Liver (tissue), 3 donors: ENCODE data around the gene ZFP36L1.

Experiments
- HNF4G ChIP-seq: IDR thresholded peaks from 2 replicates; pipeline ENCODE4 v1.6.1; 2016; ENCODE audit warnings: antibody characterized with exemption
- JUND ChIP-seq, 2 donors: IDR thresholded peaks; 2 replicates each; pipeline ENCODE4 v1.6.1; 2016; ENCODE audit warnings: antibody characterized with exemption in 2 of 2
- RAD21 ChIP-seq, 2 donors: IDR thresholded peaks; 2 replicates each; pipeline ENCODE4 v1.6.1; 2016; ENCODE audit warnings: antibody characterized with exemption in 2 of 2, mild to moderate bottlenecking in 2 of 2
- TAF1 ChIP-seq: conservative IDR thresholded peaks from 2 replicates; pipeline ENCODE4 v1.6.1; 2016; ENCODE audit warnings: antibody characterized with exemption, mild to moderate bottlenecking
- TF ChIP-seq, protein P1 (sequence below): fragments of 150-350 bp; IDR thresholded peaks from 2 replicates; pipeline ENCODE4 v1.5.1; 2017; ENCODE audit warnings: improper control_type of control experiment, low read depth, low read length; ENCODE audit not compliant: missing input control
- TF ChIP-seq, protein P2 (sequence below): IDR thresholded peaks from 2 replicates; pipeline ENCODE4 v1.6.1; 2016; ENCODE audit warnings: antibody characterized with exemption
- TF ChIP-seq, protein P3 (sequence below): IDR thresholded peaks from 2 replicates; pipeline ENCODE4 v1.6.1; 2016; ENCODE audit warnings: antibody characterized with exemption, mild to moderate bottlenecking
- TF ChIP-seq, protein P4 (sequence below): IDR thresholded peaks from 2 replicates; pipeline ENCODE4 v1.6.1; 2016; ENCODE audit warnings: antibody characterized with exemption
- donor health status: healthy.
- donor health status: healthy.

DNA sequence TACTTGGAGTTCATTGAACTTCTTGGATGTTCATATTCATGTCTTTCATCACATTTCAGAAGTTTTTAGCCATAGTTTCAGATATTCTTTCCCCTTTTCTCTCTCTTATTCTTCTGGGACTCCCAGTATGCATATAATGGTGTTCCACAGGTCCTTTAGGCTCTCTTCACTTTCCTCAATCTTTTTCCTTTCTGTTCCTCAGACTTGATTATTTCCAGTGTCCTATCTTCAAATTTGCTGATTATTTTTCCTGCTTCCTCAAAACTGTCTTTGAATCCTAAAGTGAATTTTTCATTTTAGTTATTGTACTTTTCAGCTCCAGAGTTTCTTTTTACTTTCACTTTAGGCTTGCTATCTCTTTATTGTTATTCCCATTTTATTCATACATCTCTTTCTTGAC lies 8.8 kb upstream of the ZFP36L1 start:
- TF ChIP-seq, protein P1, sequence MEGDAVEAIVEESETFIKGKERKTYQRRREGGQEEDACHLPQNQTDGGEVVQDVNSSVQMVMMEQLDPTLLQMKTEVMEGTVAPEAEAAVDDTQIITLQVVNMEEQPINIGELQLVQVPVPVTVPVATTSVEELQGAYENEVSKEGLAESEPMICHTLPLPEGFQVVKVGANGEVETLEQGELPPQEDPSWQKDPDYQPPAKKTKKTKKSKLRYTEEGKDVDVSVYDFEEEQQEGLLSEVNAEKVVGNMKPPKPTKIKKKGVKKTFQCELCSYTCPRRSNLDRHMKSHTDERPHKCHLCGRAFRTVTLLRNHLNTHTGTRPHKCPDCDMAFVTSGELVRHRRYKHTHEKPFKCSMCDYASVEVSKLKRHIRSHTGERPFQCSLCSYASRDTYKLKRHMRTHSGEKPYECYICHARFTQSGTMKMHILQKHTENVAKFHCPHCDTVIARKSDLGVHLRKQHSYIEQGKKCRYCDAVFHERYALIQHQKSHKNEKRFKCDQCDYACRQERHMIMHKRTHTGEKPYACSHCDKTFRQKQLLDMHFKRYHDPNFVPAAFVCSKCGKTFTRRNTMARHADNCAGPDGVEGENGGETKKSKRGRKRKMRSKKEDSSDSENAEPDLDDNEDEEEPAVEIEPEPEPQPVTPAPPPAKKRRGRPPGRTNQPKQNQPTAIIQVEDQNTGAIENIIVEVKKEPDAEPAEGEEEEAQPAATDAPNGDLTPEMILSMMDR = no peak
- TF ChIP-seq, protein P2, sequence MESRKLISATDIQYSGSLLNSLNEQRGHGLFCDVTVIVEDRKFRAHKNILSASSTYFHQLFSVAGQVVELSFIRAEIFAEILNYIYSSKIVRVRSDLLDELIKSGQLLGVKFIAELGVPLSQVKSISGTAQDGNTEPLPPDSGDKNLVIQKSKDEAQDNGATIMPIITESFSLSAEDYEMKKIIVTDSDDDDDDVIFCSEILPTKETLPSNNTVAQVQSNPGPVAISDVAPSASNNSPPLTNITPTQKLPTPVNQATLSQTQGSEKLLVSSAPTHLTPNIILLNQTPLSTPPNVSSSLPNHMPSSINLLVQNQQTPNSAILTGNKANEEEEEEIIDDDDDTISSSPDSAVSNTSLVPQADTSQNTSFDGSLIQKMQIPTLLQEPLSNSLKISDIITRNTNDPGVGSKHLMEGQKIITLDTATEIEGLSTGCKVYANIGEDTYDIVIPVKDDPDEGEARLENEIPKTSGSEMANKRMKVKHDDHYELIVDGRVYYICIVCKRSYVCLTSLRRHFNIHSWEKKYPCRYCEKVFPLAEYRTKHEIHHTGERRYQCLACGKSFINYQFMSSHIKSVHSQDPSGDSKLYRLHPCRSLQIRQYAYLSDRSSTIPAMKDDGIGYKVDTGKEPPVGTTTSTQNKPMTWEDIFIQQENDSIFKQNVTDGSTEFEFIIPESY = no peak
- TF ChIP-seq, protein P3, sequence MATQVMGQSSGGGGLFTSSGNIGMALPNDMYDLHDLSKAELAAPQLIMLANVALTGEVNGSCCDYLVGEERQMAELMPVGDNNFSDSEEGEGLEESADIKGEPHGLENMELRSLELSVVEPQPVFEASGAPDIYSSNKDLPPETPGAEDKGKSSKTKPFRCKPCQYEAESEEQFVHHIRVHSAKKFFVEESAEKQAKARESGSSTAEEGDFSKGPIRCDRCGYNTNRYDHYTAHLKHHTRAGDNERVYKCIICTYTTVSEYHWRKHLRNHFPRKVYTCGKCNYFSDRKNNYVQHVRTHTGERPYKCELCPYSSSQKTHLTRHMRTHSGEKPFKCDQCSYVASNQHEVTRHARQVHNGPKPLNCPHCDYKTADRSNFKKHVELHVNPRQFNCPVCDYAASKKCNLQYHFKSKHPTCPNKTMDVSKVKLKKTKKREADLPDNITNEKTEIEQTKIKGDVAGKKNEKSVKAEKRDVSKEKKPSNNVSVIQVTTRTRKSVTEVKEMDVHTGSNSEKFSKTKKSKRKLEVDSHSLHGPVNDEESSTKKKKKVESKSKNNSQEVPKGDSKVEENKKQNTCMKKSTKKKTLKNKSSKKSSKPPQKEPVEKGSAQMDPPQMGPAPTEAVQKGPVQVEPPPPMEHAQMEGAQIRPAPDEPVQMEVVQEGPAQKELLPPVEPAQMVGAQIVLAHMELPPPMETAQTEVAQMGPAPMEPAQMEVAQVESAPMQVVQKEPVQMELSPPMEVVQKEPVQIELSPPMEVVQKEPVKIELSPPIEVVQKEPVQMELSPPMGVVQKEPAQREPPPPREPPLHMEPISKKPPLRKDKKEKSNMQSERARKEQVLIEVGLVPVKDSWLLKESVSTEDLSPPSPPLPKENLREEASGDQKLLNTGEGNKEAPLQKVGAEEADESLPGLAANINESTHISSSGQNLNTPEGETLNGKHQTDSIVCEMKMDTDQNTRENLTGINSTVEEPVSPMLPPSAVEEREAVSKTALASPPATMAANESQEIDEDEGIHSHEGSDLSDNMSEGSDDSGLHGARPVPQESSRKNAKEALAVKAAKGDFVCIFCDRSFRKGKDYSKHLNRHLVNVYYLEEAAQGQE = no peak
- TF ChIP-seq JUND (IDR thresholded peaks at IDR 0.05) (no peak), RAD21 (IDR thresholded peaks at IDR 0.05) (no peak), TAF1 (no peak), HNF4G (no peak)
- TF ChIP-seq, protein P4, sequence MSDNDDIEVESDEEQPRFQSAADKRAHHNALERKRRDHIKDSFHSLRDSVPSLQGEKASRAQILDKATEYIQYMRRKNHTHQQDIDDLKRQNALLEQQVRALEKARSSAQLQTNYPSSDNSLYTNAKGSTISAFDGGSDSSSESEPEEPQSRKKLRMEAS = no peak
